Stimulated activated CD8-positive, alpha-beta memory T cell treated with anti-CD3 and anti-CD28 coated beads, Interleukin-15, amount 100 ng/mL, for 24 hours (primary cell): Measurements from ENCODE around the gene LOXHD1.

Experiments
- DNase-seq: peaks from one replicate; pipeline ENCODE4 v3.0.0-alpha.2; 2020; ENCODE audit warnings: low read depth

Gene LOXHD1

DNA sequence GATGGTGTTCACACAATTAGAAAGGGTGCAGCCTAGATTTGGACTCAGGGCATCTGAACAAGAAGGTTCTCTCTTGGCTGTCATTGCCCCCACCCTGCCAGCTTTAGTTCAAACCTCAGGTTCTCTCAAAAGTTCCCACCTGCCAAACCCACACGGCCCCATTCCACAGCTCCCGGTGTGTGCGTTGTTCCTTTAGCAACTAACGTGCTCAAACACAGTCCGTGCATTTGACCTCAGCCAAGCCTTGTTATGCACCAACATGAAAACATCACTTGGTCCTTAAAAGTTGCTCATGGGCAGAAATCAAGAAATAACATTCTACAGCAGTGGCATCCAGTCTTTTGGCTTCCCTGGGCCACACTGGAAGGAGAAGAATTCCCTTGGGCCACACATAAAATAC, 32.0 kb downstream of the LOXHD1 start:
- DNase-seq = no peak

DNA sequence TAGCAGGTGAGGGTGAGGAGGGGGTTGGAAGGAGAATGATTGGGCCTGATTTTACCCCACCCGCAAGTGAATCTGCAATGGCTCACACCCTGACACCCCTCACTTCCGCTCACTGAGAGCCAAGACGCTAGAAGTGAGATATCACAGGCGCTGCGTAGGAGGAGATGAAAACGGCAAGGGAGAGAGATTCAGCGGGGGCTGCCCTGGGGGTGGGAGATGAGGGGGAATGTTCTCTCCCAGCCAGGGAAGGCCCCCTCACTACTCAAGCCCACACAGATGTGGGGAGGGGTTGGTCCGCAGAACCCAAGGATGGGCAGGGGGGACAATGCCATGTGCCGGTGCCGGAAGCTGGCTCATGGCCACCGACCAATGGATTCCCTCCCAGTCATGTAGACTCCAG, 32.9 kb downstream of the LOXHD1 start:
- no peak for DNase-seq

DNA sequence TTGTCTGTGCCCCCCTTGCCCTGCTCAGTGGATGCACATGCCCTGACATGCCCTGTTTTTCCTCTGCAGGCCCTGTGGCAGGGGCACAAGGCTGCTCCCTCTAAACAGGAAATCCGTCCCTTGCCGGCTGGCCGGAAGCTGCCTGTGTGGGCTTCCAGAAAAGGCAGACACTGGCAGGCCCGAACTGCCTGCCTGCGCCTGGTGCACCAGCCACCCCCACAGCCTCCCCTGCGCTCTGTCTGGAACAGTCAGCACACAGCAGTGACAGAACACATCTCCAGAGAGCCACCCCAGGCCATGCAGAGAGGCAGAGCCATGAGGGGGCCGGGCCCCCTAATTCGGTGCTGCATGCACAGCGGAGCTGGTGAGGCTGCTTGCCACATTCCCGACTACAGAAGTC, 33.5 kb downstream of the LOXHD1 start:
- no peak for DNase-seq

DNA sequence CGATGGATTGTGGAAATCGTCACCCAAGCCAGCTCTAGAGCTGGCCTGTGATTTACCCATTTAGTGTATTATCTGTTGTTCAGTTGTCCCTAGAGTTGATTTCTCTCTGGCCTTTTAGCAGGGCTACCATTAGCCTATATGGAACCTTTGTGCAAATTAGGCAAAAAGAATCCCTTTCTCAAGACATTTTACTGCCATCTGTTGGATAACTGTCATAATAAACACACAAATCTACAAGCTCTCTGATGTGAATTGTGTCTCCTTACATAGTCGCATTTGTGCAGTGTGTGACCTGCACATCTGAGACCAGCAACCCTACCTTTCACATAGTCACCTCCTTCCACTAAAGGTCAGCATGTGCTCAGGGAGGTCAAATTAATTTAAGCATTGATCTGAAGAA, 34.0 kb downstream of the LOXHD1 start:
- no peak for DNase-seq

DNA sequence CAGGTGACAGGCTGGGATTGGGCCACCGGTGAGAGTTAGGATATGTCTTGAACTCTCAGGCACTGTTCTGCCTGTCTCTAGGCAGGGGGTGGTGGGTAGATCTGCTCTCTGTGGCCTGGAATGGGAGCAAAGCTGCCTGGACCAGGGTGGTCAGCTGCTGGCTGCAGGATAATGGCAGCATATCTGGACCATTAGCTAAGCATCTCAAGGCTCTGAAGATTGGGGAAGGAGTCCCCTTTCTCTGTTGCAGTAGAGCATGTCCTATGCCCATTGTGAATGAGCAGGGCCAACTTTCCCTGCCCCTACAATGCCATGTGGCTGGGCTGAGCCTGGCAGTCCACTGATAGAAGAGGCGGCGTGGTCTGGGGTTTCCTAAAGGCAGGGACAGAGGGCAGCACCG, 34.6 kb downstream of the LOXHD1 start:
- DNase-seq = no peak

DNA sequence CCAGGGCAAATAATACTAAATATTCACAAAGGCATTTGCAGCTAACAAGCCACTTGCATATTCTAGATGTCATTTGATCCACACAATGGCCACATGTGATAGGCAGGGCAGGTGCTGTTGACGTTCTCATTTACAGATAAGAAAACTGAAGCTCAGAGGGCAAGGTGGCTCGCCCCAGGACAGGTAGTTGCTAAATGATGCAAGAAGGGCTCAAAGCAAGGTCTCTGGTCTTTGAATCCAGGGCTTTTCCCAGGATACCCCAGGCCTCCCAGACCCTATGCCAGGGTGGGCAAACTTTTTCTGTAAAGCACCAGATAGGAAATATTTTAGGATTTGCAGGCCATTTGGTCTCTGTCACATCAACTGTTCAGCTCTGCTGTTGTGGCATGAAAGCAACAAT, 35.1 kb downstream of the LOXHD1 start:
- no peak for DNase-seq

DNA sequence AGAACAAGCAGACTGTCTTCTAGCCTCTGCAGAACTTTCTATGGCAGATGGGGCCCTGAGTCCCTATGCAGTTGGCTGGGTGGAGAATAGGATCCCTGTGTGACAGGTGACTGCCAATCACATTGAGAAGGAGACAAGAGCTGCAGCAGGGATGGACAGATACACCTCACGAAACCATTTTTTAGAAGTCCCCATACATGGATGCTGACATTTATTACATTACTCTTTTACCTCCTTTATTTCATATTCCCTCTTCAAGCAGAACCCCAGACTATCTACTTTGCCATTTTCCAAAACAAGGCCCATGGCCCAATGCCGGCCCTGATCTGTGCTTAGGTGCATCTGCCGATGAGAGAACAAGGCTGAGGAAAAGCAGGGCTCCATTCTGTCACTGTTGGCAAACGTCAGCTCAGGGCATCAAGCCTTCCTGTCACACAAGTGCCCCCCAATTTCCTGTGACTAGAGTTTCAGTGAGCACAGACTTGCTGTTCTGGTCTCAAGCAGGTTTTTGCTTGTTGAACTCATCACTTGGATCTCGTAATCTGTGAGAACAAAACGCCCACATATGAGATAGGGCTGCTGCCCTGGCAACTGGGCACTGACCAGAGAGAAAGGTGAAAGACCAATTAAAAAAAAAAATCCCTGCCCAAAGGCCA, 35.8 kb downstream of the LOXHD1 start:
- no peak for DNase-seq

DNA sequence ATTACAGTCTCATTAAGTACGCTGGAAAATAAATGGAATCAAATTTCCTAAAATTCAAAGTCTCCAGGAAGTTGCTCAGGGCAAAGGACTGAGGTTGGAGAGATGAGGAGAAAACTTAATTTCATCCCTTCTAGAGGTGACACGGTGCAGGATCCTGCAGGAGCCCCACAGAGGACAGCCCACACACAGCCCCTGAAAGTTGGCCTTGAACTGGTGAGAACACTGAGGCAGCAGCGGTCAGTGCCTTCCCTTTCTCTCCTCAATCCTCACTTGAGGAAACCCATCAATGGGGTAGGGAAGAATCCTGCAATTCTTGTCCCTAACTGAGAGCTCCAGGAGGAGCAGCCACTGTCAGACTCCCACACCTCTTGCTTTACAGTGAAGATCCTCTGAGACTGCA, 37.5 kb downstream of the LOXHD1 start:
- no peak for DNase-seq

DNA sequence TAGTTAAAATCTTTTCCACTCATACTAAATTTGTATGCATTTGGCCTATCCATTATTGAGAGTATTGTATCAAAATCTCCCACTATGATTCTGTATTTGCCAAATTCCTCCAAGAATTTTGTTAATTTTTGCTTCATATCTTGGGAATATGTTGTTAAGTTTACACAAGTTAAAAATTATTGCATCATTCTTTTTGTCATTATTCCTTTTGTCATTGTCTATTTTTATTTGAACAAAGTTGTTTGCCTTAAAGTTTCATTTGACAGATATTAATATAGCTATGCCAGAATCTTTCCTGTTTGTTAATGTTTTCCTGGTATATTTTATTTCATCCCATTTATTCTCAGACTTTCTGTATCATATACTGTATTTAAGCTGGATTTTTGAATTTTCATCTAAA, 41.3 kb downstream of the LOXHD1 start:
- DNase-seq = no peak

DNA sequence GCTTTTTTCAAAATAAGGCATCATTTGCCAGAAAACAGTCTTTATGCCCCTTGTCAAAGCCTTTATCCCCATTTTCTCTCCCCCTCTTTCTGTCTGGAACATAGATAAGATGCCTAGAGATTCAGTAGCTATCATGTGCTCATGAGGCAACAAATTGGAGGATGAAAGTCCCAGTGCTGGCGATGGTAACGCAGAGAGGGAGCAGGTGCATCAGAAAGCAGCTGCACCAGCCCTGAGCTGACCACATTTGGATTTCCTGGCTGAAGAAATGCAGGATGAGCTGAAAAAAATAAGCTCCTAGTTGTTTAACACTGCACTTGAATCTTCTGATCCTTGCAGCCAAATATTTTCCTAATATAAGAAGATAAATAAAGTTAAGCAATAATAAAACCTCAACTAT, 48.0 kb downstream of the LOXHD1 start:
- no peak for DNase-seq

DNA sequence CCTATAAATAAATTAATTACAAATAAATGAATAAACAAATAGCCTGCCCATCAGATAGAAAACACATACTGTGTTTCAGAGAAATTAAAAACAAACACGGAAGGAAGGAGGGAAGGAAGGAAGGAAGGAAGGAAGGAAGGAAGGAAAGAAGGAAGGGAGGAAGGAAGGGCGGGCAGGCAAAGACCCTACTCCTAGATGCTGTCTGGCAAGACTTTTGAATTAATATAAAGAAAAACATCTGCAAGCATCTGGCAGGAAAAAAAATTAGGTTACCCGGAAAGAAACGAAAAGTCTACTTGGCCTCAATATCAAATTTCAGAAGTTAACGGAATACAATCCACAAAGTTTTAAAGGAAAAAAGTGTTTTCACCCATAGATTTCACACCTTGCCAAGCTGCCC, 49.1 kb downstream of the LOXHD1 start:
- no peak for DNase-seq

DNA sequence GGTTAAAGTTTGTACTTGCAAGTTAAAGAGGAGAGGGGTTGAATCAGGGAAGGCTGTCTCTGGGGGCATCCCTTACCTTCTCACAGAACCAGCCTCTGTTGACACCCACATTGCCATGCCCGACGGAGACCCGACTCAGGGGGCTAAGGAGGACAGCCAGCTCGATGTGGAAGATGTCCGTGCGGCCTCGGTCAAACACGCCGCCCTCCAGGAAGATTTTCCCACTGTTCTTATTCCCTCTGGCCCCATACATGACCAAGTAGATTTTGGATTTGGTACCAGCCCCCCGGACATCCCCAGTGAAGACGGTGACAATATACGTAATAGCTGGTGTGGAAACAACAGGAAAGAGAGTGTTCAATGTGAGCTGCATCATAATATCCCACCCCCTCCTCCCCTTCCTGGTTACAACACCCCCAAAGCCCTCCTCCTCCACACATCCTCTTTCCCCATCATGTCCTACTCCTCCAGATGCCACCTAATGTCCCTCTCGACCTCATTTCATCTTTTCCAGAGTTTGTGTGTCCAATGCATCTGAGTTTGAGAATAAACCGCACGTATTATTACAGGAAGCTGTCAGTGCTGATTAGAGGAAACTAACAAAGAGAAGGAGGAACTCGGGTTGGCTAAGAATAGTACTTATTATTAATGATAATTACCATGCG, 55.7 kb downstream of the LOXHD1 start:
- no peak for DNase-seq

DNA sequence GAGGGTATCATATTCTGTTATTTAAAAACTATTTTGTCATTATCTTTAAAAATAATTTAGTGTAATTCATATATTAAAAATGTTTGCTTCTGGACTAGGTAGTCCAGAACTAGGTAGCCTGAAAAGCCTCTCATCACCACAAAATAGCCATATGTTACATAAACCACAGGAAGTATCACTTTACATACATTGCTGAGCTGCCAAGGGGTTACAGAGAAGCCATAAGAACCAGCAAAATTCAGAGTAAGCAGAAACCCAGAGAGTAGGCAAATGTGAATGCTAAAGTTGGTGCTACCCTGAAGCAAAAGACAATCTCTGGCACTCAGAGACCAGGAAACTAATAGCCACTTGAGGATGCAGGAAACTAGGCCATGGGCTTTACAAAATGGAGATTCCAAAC, 60.9 kb downstream of the LOXHD1 start:
- DNase-seq = no peak

DNA sequence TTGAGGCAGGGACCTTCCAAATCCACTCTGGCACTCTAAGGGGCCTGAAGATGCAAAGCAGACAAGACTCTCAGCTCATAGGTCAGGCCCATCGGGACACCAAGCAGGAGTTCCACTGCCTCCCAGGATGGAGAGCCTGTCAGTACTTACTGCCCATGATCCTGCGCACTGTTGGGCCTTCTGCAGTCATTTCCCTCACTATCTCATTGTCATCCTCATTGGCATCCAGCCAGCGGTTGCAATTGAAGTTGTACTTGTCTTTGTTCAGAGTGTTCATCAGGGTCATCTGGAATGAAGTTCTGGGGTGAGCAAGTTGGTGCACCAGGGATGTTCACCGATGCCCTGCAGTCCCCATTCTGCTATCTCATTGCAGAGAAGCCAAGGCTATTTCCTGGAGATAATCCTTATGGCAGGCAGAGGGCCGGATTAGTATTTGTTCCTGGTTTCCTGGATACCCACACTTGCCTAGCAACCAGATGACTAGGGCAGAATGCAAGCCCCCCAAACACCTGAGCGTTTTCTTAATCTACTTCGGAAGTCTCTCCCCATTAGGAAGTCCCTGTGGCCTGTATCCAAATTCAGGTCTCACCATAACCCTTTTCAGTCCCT, 65.1 kb downstream of the LOXHD1 start:
- DNase-seq = no peak

DNA sequence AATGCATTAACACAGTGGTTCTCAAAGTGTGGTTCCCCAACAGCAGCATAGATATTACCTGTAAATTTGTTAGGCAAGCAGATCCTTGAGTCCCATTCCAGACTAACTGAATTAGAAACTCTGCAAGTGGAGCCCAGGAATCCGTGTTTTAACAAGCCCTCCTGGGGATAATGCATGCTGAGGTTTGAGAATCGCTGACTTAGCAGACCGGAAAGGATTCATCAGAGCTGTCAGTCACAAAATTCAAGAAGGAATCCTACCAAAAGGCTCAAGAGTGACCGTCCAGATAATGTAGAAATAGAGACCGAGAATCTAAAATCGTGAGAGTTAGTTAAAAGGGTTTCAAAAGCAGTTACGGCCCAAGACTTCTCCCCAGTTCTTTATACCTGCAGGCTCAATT, 66.9 kb downstream of the LOXHD1 start:
- DNase-seq = no peak

DNA sequence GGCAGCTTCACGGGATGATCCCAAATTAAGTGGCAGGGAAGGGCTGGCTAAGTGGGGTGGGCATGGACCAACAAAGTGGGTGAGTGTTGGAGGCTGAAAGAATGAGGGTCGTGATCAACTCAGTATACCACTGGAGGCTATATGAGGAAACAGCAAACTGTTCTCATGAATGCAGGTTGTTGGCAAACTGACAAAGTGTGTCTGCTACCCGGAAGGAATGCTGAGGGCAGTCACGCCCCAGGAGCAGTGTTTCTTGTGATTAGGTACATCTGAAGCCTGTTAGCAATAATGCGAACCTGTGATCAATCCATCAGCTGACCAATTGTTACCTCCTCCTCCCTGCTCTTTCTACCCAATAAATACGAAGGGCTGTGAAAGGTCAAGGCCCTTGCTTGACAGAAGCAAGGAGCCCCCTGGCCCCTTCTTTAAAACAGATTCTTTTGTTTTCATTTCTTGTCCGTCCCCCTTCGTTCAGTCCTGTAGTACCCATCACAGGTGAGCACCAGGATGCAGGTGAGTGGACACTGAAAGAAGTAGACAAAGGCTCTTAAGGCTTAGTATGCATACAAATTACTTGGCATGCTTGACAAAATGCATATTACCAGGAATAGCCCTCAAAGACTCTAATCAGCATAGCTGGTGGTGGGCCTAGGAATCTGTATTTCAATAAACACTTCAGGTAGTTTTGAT, 67.9 kb downstream of the LOXHD1 start:
- DNase-seq = no peak

DNA sequence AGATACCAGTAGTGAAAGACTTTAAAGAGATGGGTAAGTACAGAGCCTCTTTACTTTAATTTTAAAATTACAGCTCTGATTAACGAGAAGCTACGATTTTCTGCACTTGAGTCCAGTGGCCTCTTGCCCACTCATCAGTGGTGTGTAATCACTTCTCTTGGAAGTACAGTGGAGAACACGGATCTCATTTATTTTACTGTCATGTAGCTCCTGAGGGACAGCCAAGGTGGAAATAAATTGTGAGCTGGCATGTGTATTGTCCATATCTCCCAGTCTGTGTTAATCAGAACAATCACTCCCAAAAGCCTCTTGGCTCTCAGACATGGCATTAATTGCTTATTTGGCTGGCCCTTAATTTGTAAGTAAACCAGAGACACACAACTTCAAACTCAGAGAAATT, 69.4 kb downstream of the LOXHD1 start:
- no peak for DNase-seq

DNA sequence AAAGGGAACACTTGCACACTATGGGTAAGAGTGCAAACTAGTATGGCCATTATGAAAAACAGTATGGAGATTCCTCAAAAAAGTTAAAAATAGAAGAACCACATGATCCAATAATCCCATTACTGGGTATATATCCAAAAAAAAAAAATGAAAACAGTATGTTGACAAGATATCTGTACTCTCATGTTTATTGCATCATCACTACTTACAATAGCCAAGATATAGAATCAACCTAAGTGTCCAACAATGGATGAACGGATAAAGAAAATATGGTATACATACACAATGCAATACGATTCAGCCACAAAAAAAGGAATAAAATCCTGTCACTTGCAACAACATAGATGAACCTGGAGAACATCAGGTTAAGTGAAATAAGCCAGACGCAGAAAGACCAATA, 73.3 kb downstream of the LOXHD1 start:
- DNase-seq = no peak

DNA sequence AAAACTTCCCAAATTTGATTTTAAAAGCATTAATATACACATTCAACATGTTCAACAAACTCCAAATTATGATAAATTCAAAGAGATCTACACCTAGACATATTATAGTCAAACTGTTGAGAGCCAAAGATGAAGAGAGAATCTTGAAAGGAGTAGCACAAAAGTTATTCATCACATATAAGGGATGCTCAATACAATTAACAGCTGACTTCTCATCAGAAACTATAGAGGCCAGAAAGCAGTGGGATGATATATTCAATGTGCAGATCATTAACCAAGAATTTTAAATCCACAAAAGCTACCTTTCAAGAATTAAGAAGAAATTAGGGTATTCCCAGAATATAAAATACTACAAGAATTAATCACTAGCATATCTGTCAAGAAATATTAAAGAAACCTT, 75.4 kb downstream of the LOXHD1 start:
- DNase-seq = no peak

DNA sequence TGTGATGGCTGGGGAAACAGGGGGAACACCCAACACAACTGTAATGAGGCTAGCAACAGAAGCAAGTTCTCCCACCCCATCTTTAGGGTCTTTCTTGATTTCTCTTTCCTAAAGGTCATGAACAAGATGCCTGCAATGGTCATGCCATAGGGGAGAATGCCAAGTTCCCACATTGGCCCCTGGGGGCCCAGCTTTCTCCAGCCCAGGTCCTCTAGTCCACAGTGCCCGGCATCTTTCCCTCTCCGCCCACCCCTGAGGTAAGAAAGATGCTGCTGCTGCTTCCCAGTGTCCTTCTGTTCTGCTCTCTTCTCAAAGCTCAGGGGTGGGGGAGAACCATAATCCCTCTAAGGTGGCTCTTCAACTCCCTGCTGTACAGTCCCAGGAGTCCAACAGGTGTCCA, 78.0 kb downstream of the LOXHD1 start:
- DNase-seq = no peak

DNA sequence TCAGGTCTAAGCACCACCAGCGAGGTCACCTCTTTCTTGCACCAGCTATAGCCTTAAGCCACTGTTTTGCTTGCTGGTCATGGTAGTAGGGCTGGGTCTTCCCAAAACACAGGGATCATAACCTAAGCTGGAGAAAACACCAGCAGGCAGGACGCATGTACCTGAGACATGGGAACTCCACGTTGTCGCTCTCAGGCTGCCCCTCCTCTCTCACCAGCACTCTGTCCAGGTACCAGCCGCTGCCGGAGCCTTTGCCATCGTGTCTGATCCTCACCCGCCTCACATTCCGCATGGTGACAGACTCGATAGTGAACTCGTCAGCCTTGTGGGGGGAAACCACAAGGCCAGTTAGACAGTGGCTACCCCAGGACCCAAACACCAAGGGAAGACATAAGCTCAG, 79.5 kb downstream of the LOXHD1 start:
- no peak for DNase-seq

DNA sequence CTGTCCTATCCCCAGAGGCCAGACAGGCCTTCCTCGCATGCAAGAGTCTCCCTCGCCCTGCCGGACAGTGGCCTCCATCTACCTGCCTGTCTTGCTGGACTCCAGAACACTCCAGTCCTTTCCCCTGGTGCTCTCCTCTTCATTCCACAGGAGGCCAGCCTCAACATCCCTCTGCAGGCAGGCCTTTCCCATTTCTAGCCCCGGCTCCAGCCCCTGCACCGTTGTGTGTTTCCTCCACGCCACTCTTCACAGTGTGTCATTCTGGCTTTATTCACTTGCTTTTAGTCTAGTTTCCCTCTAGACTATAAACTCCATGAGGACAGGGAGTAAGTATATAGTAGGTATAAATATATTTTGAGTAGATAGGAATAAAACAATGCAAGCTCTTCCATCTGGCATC, 81.2 kb downstream of the LOXHD1 start:
- no peak for DNase-seq

DNA sequence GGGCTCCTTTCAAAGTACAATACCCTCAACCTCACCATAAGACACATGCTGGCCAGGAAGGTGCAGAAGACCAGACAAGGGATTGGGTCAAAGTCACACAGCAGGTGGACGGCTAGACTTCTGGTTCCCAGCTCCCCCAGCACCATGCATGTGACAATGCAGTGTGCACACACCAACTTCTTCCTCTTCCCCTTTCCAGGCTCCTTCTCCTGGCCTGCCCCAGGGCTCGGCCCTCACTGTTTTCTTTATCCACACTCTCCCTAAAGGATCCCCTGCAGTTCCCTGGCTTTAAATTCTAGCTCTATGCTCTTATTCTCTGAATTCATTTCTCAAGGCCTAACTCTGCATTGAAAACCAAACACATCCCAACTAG, 82.3 kb downstream of the LOXHD1 start:
- no peak for DNase-seq
